ENCODE results near the gene SHE.
A peak's percentile ranks its signal among the peaks of the same experiment; 100 is the strongest.
"Not testable (repeated sequence)": the region's sequence is repeated elsewhere in the genome, so short reads cannot be mapped to it uniquely, and the experiment has no call there.

SHE gene

GRCh38 chr1:154502066-154502743 is at the start of gene SHE, which contains the start of gene TDRD10:
Gene SHE (minus strand): TSS chr1:154502412. CDS start chr1:154502026, 386 bp downstream.
Gene TDRD10 (plus strand): TSS chr1:154502219. CDS start chr1:154506904, 4,685 bp downstream.
- DNase-seq (ENCODE audit: low spot score): no peak

GRCh38 chr1:154551474-154551873 is 49.3 kb upstream of the SHE start:
- no peak for DNase-seq (ENCODE audit: low spot score)

GRCh38 chr1:154550657-154551056 is 48.4 kb upstream of the SHE start:
- DNase-seq (ENCODE audit: low spot score): no peak

- DNase-seq (ENCODE audit: low spot score): no peak
These were observed 47.9 kb upstream of the SHE start for GRCh38 chr1:154550070-154550469.

- no peak for DNase-seq (ENCODE audit: low spot score)
These were observed 47.1 kb upstream of the SHE start for GRCh38 chr1:154549202-154549770.

GRCh38 chr1:154548028-154548427 is 45.8 kb upstream of the SHE start:
- DNase-seq (ENCODE audit: low spot score): no peak

- no peak for DNase-seq (ENCODE audit: low spot score)
These were observed 45.0 kb upstream of the SHE start for GRCh38 chr1:154547105-154547732.

DNA sequence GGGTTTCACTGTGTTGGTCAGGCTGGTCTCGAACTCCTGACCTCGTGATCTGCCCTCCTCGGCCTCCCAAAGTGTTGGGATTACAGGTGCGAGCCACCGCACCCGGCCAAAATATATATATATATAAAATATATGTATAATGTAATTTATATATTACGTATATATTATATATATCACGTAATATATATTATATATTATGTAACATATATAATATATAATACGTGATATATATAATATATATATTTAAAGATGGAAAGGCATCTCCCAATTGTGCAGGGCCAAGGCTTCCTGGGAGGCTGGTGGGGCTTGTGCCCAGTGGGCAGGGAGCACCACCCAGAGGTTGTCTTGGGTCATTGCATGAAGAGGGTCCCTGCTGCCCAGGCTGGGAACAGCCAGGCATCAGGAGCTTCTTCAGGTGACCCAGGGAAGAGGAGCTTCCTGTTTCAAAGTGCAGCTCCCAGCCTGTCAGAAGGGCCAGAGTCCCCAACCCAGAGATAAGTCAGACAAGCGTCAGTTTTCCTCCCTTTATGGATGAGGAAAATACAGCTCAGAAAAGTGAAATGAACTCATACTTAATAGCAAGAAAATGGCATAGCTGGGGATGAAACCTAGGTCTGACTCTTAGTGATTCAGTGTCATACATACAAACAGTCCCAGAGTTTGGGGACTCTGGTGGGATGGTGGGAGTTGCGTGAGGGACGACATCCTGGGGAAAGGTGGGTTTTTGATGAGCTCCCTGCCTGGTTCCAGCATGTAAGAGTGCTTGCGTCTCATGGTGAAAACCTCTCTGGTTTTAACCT is 44.3 kb upstream of the SHE start:
- DNase-seq (ENCODE audit: low spot score): peak; percentile 86

DNA sequence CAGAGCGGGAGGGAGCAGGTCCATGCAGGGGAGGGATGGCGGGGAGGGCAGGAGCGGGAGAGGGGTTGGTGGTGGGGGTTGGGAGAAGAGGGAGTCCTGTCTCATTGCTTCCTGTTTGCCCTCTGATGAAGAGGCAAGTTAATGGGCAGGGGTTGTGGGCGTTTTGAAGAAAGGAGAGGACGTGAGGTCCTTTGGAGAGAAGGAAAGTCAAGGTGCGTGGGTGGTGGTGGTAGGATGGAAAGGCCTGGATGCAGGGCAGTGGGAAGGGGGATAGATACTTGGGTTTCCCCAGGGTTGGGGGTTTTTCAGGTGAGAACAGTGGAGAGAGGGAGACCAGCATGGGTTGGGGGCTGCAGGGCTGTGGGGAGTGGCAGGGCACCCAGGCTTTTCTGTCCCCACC is 39.0 kb upstream of the SHE start:
- no peak for DNase-seq (ENCODE audit: low spot score)

DNA sequence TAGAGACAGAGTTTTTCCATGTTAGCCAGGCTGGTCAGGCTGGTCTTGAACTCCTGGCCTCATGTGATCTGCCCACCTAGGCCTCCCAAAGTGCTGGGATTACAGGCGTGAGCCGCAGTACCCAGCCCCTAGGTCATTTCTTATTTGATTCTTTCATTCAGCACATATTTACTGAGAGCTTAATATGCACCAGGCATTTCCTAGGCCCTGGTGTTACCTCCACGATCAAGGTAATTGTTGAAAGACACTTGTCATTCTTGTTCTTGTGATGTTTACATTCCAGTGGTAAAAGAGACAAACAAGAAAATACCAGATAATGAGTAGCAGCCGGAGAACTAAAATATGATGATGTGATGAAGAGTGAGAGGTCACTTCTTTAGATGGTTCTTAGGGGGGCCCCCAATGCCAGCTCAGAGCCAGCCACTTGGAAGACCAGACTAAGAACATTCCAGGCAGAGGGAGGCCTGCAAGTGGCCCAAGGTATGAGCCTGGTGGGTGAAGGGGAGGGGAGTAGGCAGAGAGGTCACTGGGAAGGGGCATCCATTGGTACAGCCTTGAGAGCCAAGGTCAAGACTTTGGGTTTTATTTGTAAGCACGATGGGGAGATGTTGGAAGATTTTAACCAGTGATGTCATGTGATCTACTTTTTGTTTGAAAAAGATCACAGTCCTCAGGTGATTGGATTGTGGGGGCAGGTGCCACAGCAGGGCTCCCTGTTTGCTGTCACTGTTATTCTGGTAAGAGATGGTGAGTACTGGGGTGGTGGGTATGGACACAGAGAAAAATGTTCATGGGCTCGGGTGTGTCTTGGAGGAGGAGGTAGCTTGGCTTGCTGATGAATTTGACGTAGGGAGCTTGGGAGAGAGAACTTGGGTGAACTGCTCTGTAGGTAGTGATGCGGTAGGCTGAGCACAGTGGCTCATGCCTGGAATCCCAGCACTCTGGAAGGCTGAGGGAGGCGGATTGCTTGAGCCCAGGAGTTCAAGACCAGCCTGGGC is 37.6 kb upstream of the SHE start:
- no peak for DNase-seq (ENCODE audit: low spot score)

DNA sequence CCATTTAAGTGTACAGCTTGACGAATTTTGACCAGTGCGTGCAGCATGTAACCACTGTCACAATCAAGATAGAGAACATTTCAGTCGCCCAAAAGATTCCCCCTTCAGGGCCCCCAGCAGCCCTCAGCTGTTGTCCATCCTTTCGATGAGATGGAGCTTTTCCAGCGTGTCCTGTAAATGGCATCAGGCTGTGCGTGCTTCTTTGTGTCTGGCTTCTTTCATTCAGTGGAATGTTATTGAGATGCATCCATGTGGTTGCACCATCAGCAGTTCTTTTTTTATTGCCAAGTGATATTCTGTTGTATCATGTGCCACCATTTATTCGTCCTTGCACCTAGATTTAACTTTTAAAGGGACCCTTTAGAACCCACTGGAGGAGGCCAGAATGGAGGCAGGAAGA is 34.4 kb upstream of the SHE start:
- DNase-seq (ENCODE audit: low spot score): peak; percentile 42

DNA sequence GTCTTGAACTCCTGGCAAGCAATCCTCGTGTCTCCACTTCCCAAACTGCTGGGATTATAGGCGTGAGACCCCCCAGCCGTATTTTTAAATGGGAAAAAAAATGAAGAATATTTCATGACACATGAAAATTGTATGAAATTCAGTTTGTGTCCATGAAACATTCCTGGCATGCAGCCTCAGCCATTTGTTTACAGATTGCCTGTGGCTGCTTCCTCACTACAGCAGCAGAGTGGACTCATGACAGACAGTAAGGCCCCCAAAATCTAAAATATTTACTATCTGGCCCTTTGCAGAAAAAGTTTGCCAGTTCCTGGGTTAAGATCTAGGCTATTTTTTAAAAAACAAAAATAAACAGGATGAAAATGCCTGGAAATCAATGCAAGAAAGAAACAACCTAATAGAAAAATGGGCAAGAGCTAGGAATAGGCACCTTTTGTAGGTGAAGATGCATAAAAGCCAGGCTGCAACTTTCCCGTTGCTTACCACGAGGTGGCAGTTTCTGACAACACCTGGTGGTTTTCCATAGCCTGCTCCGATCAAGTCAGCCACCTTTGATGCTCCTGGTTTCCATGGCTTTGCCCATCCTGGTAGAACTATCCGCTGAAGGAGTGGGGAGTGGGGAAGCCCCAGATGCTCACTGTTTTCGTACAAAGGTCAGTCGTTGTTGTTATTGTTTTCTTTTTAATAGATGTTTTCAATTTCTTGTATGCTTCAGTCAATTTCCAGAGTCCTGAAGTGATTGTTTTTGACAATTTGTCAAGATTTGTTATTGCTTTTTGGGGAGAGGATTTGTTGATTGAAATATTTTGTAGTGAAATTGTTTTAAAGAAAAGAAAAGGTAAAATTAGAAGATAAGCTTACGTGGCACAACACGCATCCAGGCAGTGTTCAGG is 32.0 kb upstream of the SHE start:
- DNase-seq (ENCODE audit: low spot score): no peak

DNA sequence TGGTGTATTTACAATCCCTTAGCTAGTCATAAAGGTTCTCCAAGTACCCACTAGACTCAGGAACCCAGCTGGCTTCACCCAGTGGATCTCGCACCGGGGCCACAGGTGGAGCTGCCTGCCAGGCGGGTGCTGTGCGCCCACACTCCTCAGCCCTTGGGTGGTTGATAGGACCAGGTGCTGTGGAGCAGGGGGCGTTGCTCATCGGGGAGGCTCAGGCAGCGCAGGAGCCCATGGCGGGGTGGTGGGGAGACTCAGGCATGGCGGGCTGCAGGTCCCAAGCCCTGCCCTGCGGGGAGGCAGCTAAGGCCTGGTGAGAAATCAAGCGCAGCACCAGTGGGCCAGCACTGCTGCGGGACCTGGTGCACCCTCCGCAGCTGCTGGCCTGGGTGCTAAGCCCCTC is 29.7 kb upstream of the SHE start:
- DNase-seq (ENCODE audit: low spot score): not testable (repeated sequence)

GRCh38 chr1:154529308-154529707 is 27.1 kb upstream of the SHE start:
- DNase-seq (ENCODE audit: low spot score): no peak

GRCh38 chr1:154527192-154527591 is 25.0 kb upstream of the SHE start:
- no peak for DNase-seq (ENCODE audit: low spot score)

DNA sequence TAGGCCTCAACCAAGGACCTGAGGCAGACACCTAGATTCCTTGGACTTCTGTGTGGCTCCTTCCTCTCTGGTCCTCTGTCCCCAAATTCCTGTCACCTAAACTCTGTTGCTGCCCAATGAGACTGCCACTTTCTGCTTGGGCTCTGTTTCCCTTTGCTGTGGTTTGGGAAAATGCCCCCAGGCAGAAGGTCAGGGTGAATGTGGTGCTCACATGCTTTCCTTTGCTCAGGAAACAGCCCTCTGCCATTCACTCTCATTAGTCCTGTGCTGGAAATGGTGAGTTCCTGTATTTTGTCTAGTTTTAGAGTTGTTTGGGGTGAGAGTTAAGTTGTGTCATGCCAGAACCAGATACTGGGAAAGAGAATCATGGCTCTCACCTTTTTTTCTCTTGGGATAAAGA is 22.7 kb upstream of the SHE start:
- no peak for DNase-seq (ENCODE audit: low spot score)

- DNase-seq (ENCODE audit: low spot score): no peak
These were observed 19.5 kb upstream of the SHE start for GRCh38 chr1:154521695-154522094.

DNA sequence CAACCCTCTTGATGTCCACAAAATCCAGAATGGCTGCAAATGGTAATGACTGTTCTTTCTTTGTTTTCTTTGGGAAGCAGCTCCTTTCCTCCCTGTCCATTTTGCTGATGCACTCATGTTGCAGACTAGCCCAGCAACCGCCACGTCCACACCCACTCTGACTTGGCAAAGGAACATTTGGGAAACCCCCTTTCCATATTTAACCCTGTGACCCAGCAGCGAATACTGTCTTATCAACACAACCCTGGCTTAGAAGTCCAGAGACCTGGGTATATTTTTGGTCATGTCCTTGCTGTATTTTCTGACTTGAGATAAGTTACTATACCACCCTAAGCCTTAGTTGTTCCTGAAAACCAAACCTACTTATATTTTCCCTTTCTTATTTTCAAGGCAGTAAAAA is 18.1 kb upstream of the SHE start:
- no peak for DNase-seq (ENCODE audit: low spot score)

DNA sequence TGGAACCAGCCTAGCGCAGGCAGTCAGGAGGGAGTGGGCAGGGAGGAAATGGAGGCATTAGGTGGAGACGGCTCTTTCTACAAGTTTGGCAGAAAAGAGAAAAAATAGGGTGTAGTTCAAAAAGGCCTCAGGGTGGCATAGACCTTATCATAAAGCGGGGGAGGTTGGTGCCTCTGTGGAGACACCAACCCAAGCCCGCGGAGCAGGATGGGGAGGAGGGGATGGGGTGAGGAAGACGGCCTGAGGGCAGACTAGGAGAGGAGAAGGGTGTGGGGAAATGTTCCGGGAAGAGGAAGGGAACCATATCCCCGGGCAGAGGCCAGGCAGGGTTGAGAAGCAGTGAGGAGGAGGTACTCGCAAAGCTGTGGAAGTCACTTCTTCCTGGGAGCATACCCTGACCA is 17.4 kb upstream of the SHE start:
- DNase-seq (ENCODE audit: low spot score): no peak

DNA sequence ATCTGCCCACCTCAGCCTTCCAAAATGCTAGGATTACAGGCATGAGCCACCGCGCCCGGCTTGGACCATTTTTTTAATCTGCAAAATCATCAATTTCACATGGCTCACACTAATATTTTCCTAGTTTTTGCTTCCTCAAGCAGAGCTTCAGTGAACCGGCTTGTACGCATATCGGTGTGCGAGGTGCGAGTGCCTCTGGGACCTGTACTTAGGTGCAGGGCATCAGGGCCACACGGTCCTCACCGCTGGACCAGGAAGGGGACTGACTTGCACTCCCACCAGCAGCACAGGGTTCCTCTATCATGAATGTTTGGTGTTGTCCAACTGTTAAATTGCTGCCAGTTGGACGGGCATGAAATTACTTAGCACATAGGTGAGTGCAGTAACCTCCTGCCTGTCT is 15.4 kb upstream of the SHE start:
- DNase-seq (ENCODE audit: low spot score): no peak

All from AG08395 (cell line).